ENCODE measurements around the gene PEX1.

Gene PEX1

GRCh38 chr7:92528188-92528957 lies at the start of gene PEX1, which contains the start of gene RBM48:
TSS of gene PEX1 (minus strand) at chr7:92528520. CDS start at chr7:92528435, 85 bp downstream.
TSS of gene RBM48 (plus strand) at chr7:92528795. CDS start at chr7:92528814, 19 bp downstream.
- Histone ChIP-seq H3K9ac (ENCODE audit: low read length) (peak within 1 kb of the TSS; percentile 85), H3K27ac (ENCODE audit: low read length) (peak within 1 kb of the TSS; percentile 71), H3K9me3 (ENCODE audit: control insufficient read depth, low read depth, low read length) (no peaks in the 10 kb centered on the region), H3K36me3 (ENCODE audit: control insufficient read depth, low read depth, low read length) (peaks cover 19% of the 10 kb centered on the region), H3K4me3 (ENCODE audit: low read length) (peak within 1 kb of the TSS; percentile 83), H3K4me1 (ENCODE audit: control insufficient read depth, low read depth, low read length) (peaks cover 7% of the 10 kb centered on the region), H3K27me3 (ENCODE audit: control insufficient read depth, insufficient read depth, low read length) (peaks cover 6% of the 10 kb centered on the region)

DNA sequence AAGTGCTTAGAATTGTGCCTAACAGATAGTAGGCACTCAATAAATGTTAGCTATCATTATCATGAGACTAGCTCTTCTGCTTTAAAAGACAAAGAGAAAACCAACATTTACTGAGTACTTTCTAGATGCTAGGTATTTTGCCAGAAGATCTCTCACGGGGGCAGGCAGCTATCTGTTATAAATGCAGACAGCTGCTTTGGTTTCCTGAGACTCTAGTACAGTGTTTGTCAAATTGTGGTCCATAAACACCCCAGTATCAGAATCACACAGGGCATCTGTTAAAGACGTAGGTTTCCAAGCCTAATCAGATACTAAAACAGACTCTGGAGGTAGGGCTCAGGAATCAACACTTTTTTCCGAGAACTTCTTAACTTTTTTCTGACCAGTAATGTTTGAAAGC lies 48.0 kb upstream of the PEX1 start:
- no peak overlapping the region for H3K9ac ChIP-seq (ENCODE audit: low read length)
- H3K4me1 ChIP-seq (ENCODE audit: control insufficient read depth, low read depth, low read length), result no peaks in the 10 kb centered on the region
- no peaks in the 10 kb centered on the region for H3K27me3 ChIP-seq (ENCODE audit: control insufficient read depth, insufficient read depth, low read length)
- H3K36me3 ChIP-seq (ENCODE audit: control insufficient read depth, low read depth, low read length), result peaks cover 82% of the 10 kb centered on the region
- H3K9me3 ChIP-seq (ENCODE audit: control insufficient read depth, low read depth, low read length), result no peaks in the 10 kb centered on the region
- no peak overlapping the region for H3K4me3 ChIP-seq (ENCODE audit: low read length)
- no peak overlapping the region for H3K27ac ChIP-seq (ENCODE audit: low read length)

DNA sequence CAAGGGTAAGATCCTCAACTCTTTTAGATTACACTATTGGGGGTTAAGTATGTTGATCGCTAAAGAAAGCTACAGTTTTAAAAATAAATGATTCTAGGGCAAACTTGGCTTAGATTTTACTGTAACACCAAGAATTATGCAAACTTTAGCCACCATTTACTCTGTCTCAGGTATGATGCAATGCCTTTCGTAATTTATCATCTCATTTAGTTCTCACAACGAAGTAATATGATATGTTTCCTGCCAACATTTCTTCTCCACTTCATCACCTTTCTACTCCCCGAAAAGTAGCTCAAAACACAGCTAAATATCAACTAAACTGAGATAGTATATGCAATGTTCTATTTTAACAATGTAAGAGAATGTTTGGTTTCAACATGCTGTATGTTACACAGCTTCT lies 40.8 kb upstream of the PEX1 start:
- H3K9me3 ChIP-seq (ENCODE audit: control insufficient read depth, low read depth, low read length), result no peaks in the 10 kb centered on the region
- H3K4me1 ChIP-seq (ENCODE audit: control insufficient read depth, low read depth, low read length), result no peaks in the 10 kb centered on the region
- H3K9ac ChIP-seq (ENCODE audit: low read length), result no peak overlapping the region
- no peak overlapping the region for H3K4me3 ChIP-seq (ENCODE audit: low read length)
- no peak overlapping the region for H3K27ac ChIP-seq (ENCODE audit: low read length)
- H3K36me3 ChIP-seq (ENCODE audit: control insufficient read depth, low read depth, low read length), result peaks cover 67% of the 10 kb centered on the region
- H3K27me3 ChIP-seq (ENCODE audit: control insufficient read depth, insufficient read depth, low read length), result no peaks in the 10 kb centered on the region

- Histone ChIP-seq H3K4me1 (ENCODE audit: control insufficient read depth, low read depth, low read length) (no peaks in the 10 kb centered on the region), H3K36me3 (ENCODE audit: control insufficient read depth, low read depth, low read length) (peaks cover 63% of the 10 kb centered on the region), H3K4me3 (ENCODE audit: low read length) (no peak overlapping the region), H3K27me3 (ENCODE audit: control insufficient read depth, insufficient read depth, low read length) (no peaks in the 10 kb centered on the region), H3K9me3 (ENCODE audit: control insufficient read depth, low read depth, low read length) (no peaks in the 10 kb centered on the region), H3K9ac (ENCODE audit: low read length) (no peak overlapping the region), H3K27ac (ENCODE audit: low read length) (no peak overlapping the region)
Observed at GRCh38 chr7:92567460-92567859, 39.1 kb upstream of the PEX1 start.

DNA sequence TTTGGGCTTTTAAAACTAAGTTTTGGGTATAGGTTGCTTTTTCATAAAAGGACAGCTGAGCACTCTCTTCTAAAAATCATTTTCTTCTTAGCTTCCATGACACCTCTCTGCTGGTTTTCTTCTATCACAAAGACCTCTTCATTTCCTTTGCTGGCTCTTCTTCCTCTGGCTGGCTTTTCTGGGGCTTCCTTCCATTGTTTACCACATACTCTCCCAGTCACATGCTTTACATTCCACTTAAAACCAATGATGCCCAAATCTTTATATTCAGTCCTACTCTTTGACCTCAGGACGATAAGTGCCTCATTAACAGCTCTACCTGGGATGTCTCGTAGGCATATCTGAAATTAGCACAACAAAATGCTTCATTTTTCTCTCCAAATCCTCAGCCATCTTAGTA lies 35.0 kb upstream of the PEX1 start:
- Histone ChIP-seq H3K9ac (ENCODE audit: low read length) (no peak overlapping the region), H3K27ac (ENCODE audit: low read length) (no peak overlapping the region), H3K4me3 (ENCODE audit: low read length) (no peak overlapping the region), H3K9me3 (ENCODE audit: control insufficient read depth, low read depth, low read length) (no peaks in the 10 kb centered on the region), H3K36me3 (ENCODE audit: control insufficient read depth, low read depth, low read length) (peaks cover 50% of the 10 kb centered on the region), H3K4me1 (ENCODE audit: control insufficient read depth, low read depth, low read length) (no peaks in the 10 kb centered on the region), H3K27me3 (ENCODE audit: control insufficient read depth, insufficient read depth, low read length) (no peaks in the 10 kb centered on the region)

DNA sequence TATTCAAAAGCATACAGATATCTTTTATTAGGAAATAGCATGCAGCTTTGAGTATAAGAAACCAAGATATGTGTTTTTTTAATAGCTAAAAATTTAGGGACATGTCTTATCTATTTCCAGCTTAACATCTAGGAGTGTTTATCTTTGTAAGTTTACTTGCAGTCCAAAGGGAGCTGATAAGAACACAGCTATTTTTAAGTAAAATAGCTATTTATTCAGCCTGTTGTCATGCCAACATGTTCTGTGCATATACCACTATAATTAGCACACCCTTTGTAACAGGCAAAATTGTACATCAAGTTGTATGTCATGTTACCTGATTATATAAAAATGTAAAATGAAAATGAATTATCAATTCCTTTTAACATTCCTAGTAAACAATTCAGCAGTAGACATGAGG lies 32.3 kb upstream of the PEX1 start:
- Histone ChIP-seq H3K36me3 (ENCODE audit: control insufficient read depth, low read depth, low read length) (peaks cover 26% of the 10 kb centered on the region), H3K9me3 (ENCODE audit: control insufficient read depth, low read depth, low read length) (no peaks in the 10 kb centered on the region), H3K27me3 (ENCODE audit: control insufficient read depth, insufficient read depth, low read length) (no peaks in the 10 kb centered on the region), H3K27ac (ENCODE audit: low read length) (no peak overlapping the region), H3K4me3 (ENCODE audit: low read length) (no peak overlapping the region), H3K4me1 (ENCODE audit: control insufficient read depth, low read depth, low read length) (no peaks in the 10 kb centered on the region), H3K9ac (ENCODE audit: low read length) (no peak overlapping the region)

GRCh38 chr7:92557808-92558362 lies 29.6 kb upstream of the PEX1 start:
- peaks cover 17% of the 10 kb centered on the region for H3K36me3 ChIP-seq (ENCODE audit: control insufficient read depth, low read depth, low read length)
- no peaks in the 10 kb centered on the region for H3K9me3 ChIP-seq (ENCODE audit: control insufficient read depth, low read depth, low read length)
- H3K9ac ChIP-seq (ENCODE audit: low read length), result no peak overlapping the region
- no peak overlapping the region for H3K27ac ChIP-seq (ENCODE audit: low read length)
- H3K4me3 ChIP-seq (ENCODE audit: low read length), result no peak overlapping the region
- no peaks in the 10 kb centered on the region for H3K4me1 ChIP-seq (ENCODE audit: control insufficient read depth, low read depth, low read length)
- H3K27me3 ChIP-seq (ENCODE audit: control insufficient read depth, insufficient read depth, low read length), result no peaks in the 10 kb centered on the region

DNA sequence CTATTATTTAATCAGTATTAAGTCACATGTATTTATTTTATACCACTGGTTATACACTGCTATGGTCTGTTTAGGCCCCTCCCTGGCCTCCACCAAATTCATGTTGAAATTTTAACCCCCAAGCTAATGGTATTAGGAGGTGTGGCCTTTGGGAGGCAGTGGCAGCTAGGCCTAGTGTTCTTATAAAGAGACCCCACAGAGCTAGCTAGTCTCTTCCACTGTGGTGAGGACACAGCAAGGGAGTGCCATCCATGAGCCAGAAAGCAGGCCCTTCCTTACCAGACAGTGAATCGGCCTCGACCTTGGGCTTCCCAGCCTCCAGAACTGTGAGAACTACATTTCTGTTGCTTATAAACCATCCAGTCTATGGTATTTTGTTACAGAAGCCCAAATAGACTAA lies 28.9 kb upstream of the PEX1 start:
- Histone ChIP-seq H3K9ac (ENCODE audit: low read length) (no peak overlapping the region), H3K27ac (ENCODE audit: low read length) (no peak overlapping the region), H3K9me3 (ENCODE audit: control insufficient read depth, low read depth, low read length) (no peaks in the 10 kb centered on the region), H3K27me3 (ENCODE audit: control insufficient read depth, insufficient read depth, low read length) (no peaks in the 10 kb centered on the region), H3K4me3 (ENCODE audit: low read length) (no peak overlapping the region), H3K4me1 (ENCODE audit: control insufficient read depth, low read depth, low read length) (no peaks in the 10 kb centered on the region), H3K36me3 (ENCODE audit: control insufficient read depth, low read depth, low read length) (peaks cover 14% of the 10 kb centered on the region)

- H3K27ac ChIP-seq (ENCODE audit: low read length), result no peak overlapping the region
- no peak overlapping the region for H3K9ac ChIP-seq (ENCODE audit: low read length)
- no peaks in the 10 kb centered on the region for H3K27me3 ChIP-seq (ENCODE audit: control insufficient read depth, insufficient read depth, low read length)
Observed at GRCh38 chr7:92550194-92550593, 21.9 kb upstream of the PEX1 start.

GRCh38 chr7:92547579-92547978 lies 19.3 kb upstream of the PEX1 start:
- Histone ChIP-seq H3K27ac (ENCODE audit: low read length) (no peak overlapping the region), H3K4me1 (ENCODE audit: control insufficient read depth, low read depth, low read length) (no peaks in the 10 kb centered on the region), H3K36me3 (ENCODE audit: control insufficient read depth, low read depth, low read length) (no peaks in the 10 kb centered on the region), H3K9me3 (ENCODE audit: control insufficient read depth, low read depth, low read length) (no peaks in the 10 kb centered on the region), H3K9ac (ENCODE audit: low read length) (no peak overlapping the region), H3K4me3 (ENCODE audit: low read length) (no peak overlapping the region), H3K27me3 (ENCODE audit: control insufficient read depth, insufficient read depth, low read length) (no peaks in the 10 kb centered on the region)

More at GRCh38 chr7:92550194-92550593, 21.9 kb upstream of the PEX1 start:
- Histone ChIP-seq H3K9me3 (ENCODE audit: control insufficient read depth, low read depth, low read length) (no peaks in the 10 kb centered on the region), H3K36me3 (ENCODE audit: control insufficient read depth, low read depth, low read length) (no peaks in the 10 kb centered on the region), H3K4me3 (ENCODE audit: low read length) (no peak overlapping the region), H3K4me1 (ENCODE audit: control insufficient read depth, low read depth, low read length) (no peaks in the 10 kb centered on the region)

DNA sequence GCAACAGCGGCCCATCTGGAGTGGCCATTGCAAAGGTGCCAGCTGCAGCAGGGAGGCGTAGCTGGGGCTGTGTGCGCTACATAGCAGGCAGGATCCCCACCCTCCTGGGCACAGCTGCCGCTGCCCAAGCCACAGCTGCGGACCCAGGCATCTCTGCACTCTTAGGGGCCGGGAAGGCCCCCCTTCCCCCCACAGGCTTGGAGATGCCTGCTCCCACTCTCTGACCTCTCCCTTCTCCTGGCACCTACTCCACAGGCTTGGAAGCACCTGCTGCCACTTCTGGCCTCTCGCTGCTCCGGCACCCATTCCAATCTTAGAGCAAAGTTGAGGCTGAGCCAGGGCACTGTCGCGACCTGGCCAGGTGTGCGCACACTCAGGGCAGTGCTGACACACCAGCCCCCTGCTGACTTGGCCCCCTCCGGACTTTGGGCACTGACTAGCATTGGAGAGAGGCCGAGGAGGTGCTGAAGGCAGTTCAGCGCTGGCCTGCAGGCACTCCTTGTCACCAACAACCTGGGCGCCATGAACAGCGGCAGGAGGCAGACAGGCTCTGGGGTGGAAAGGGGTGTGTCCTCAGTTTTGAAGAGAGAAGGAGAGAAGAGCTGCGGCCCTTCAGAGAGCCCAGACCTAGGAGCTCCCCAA lies 18.7 kb upstream of the PEX1 start:
- Histone ChIP-seq H3K36me3 (ENCODE audit: control insufficient read depth, low read depth, low read length) (no peaks in the 10 kb centered on the region), H3K4me1 (ENCODE audit: control insufficient read depth, low read depth, low read length) (no peaks in the 10 kb centered on the region), H3K9me3 (ENCODE audit: control insufficient read depth, low read depth, low read length) (no peaks in the 10 kb centered on the region), H3K9ac (ENCODE audit: low read length) (no peak overlapping the region), H3K27me3 (ENCODE audit: control insufficient read depth, insufficient read depth, low read length) (no peaks in the 10 kb centered on the region), H3K27ac (ENCODE audit: low read length) (no peak overlapping the region), H3K4me3 (ENCODE audit: low read length) (no peak overlapping the region)

Measured in iPS-18a (cell line).